B cell (primary cell): ENCODE data around the gene CCDC17. TPM values are rescaled to one million over a fixed set of nuclear protein-coding genes. Genes with fewer than 3 reads are reported as not detected.
"Not testable (repeated sequence)": the region's sequence is repeated elsewhere in the genome, so short reads cannot be mapped to it uniquely, and the experiment has no call there.

Experiments
- ATAC-seq: fragments of 200-7000 bp; cut with Tn5 transposase; one replicate; pipeline ENCODE4 v1.10.0; 2021; ENCODE audit warnings: low read depth, mild to moderate bottlenecking, moderate number of reproducible peaks, moderate library complexity
- CTCF ChIA-PET: fragments of 350-600 bp; sonication (Branson Sonifier 250); formaldehyde crosslinking; loops from one replicate; lab custom pipeline; 2021; ENCODE audit warnings: antibody characterized with exemption, inconsistent platforms; lab: Charles Lee
- POLR2A ChIA-PET: fragments of 350-600 bp; sonication (Branson Sonifier 250); formaldehyde crosslinking; loops from one replicate; lab custom pipeline; 2021; ENCODE audit warnings: antibody characterized with exemption; lab: Charles Lee
- DNase-seq: peaks from one replicate; pipeline ENCODE4 v3.0.0; 2013
- H2AFZ ChIP-seq: 2 replicates; pipeline ENCODE4 v1.6.1; 2012; ENCODE audit warnings: mild to moderate bottlenecking, low read depth, low read length; ENCODE audit not compliant: insufficient read depth, poor library complexity, severe bottlenecking
- H3K27ac ChIP-seq, 2 donors: 1 replicate in 1 of 2; 2 replicates in 1 of 2; pipeline ENCODE4 v1.5.1; 2012 to 2013; ENCODE audit warnings: low read length in 2 of 2, mild to moderate bottlenecking in 2 of 2, moderate library complexity in 1 of 2
- H3K27me3 ChIP-seq, 4 experiments: fragments of 200-600 bp in 1 of 4; sonication (generic) in 1 of 4; replicated peaks in 1 of 4; 1 replicate in 2 of 4; 2 replicates in 2 of 4; pipeline versions ENCODE4 v1.6.1 to v1.7.0; 2013 to 2016; ENCODE audit warnings: low read length in 3 of 4, mild to moderate bottlenecking in 2 of 4, mixed read lengths in 1 of 4, moderate library complexity in 1 of 4; ENCODE audit not compliant: insufficient read depth in 4 of 4, control insufficient read depth in 3 of 4; ENCODE audit errors: control extremely low read depth in 1 of 4
- H3K36me3 ChIP-seq, 2 experiments: replicated peaks in 1 of 2; 1 replicate in 1 of 2; 2 replicates in 1 of 2; pipeline versions ENCODE4 v1.6.1 to v1.7.1; 2013; ENCODE audit warnings: low read length in 1 of 2; ENCODE audit not compliant: insufficient read depth in 2 of 2, control insufficient read depth in 1 of 2; ENCODE audit errors: control extremely low read depth in 1 of 2, extremely low read depth in 1 of 2
- H3K4me1 ChIP-seq, 2 donors: fragments of 200-600 bp in 1 of 2; sonication (generic) in 1 of 2; 1 replicate in 1 of 2; 2 replicates in 1 of 2; pipeline versions ENCODE4 v1.5.1 to v1.6.1; 2013 to 2017; ENCODE audit warnings: low read length in 2 of 2; ENCODE audit not compliant: control insufficient read depth in 2 of 2, insufficient read depth in 2 of 2
- H3K4me2 ChIP-seq: replicated peaks from 2 replicates; pipeline ENCODE3; 2012; ENCODE audit warnings: mild to moderate bottlenecking, low read depth, low read length; ENCODE audit not compliant: poor library complexity, severe bottlenecking
- H3K4me3 ChIP-seq, 5 experiments: fragments of 200-600 bp in 1 of 5; sonication (generic) in 1 of 5; 1 replicate in 3 of 5; 2 replicates in 2 of 5; pipeline versions ENCODE4 v1.5.1 to v1.7.0; 2011 to 2016; ENCODE audit warnings: low read length in 4 of 5, mild to moderate bottlenecking in 4 of 5, low read depth in 2 of 5, control low read depth in 1 of 5, moderate library complexity in 1 of 5; ENCODE audit not compliant: insufficient read depth in 1 of 5; ENCODE audit errors: control extremely low read depth in 1 of 5, extremely low read depth in 1 of 5
- H3K79me2 ChIP-seq: fragments of 200-600 bp; sonication (generic); one replicate; pipeline ENCODE4 v1.6.0; 2016; ENCODE audit warnings: low read length; ENCODE audit not compliant: control insufficient read depth, insufficient read depth
- H3K9ac ChIP-seq: fragments of 200-600 bp; sonication (generic); 2 replicates; pipeline ENCODE4 v1.6.1; 2017; ENCODE audit warnings: mild to moderate bottlenecking, low read length, moderate library complexity
- H3K9me3 ChIP-seq, 3 donors: one replicate each; pipeline versions ENCODE4 v1.6.1 to v1.7.1; 2013; ENCODE audit warnings: low read length in 2 of 3; ENCODE audit not compliant: control insufficient read depth in 2 of 3, insufficient read depth in 1 of 3; ENCODE audit errors: control extremely low read depth in 1 of 3
- H4K20me1 ChIP-seq: 2 replicates; pipeline ENCODE4 v1.6.0; 2012; ENCODE audit warnings: mild to moderate bottlenecking, low read length; ENCODE audit not compliant: insufficient read depth, control insufficient read depth, poor library complexity, severe bottlenecking
- H3K27ac Mint-ChIP-seq: one replicate; pipeline ENCODE4 v1.8.0; 2021; ENCODE audit warnings: mixed read lengths
- H3K27me3 Mint-ChIP-seq: one replicate; pipeline ENCODE4 v1.8.0; 2021; ENCODE audit warnings: mixed read lengths
- H3K4me1 Mint-ChIP-seq: one replicate; pipeline ENCODE4 v1.8.0; 2021; ENCODE audit warnings: mixed read lengths
- H3K4me3 Mint-ChIP-seq: one replicate; pipeline ENCODE4 v1.8.0; 2021; ENCODE audit warnings: mixed read lengths
- H3K9me3 Mint-ChIP-seq: one replicate; pipeline ENCODE4 v1.8.0; 2022; ENCODE audit warnings: mixed read lengths; ENCODE audit not compliant: insufficient read depth
- EZH2 ChIP-seq: IDR thresholded peaks from 2 replicates; pipeline ENCODE4 v1.6.1; 2012; ENCODE audit warnings: borderline replicate concordance, low read depth, mild to moderate bottlenecking, moderate library complexity, low read length; ENCODE audit not compliant: insufficient read depth, poor library complexity, severe bottlenecking
- WGBS: methylation state at CpG from one replicate; pipeline ENCODE4 v1.1.5; 2013; ENCODE audit warnings: missing lambda C conversion rate; ENCODE audit not compliant: insufficient coverage; 5-methylcytosine and 5-hydroxymethylcytosine counted together
- intact Hi-C: fragments of 100-400 bp; cut with micrococcal nuclease; formaldehyde crosslinking; loops from one replicate; pipeline ENCODE4 v1.10.0; 2022
- polyA plus RNA-seq: library from polyadenylated mRNA; depleted of rRNA; stranded (reverse); fragments of >200 nt; gene quantifications from 2 replicates; pipeline ENCODE4 v1.2.3, GENCODE V29; 2012
- total RNA-seq, 2 donors: library from RNA; stranded (reverse); fragments of 120-200 nt in 1 of 2; gene quantifications; 1 replicate in 1 of 2; 2 replicates in 1 of 2; pipeline versions ENCODE4 v1.2.3 to v1.2.4, GENCODE V29; 2013 to 2022
- TF ChIP-seq, protein P1 (sequence below): fragments of 200-600 bp; IDR thresholded peaks from one replicate; pipeline ENCODE4 v1.8.0; 2022; ENCODE audit warnings: antibody characterized with exemption, mild to moderate bottlenecking

CCDC17 gene
- total and polyA plus RNA-seq, 2 donors (not counting 1 experiment from before 2014, with no cell fraction given), result 2.9 to 8.2 TPM

DNA sequence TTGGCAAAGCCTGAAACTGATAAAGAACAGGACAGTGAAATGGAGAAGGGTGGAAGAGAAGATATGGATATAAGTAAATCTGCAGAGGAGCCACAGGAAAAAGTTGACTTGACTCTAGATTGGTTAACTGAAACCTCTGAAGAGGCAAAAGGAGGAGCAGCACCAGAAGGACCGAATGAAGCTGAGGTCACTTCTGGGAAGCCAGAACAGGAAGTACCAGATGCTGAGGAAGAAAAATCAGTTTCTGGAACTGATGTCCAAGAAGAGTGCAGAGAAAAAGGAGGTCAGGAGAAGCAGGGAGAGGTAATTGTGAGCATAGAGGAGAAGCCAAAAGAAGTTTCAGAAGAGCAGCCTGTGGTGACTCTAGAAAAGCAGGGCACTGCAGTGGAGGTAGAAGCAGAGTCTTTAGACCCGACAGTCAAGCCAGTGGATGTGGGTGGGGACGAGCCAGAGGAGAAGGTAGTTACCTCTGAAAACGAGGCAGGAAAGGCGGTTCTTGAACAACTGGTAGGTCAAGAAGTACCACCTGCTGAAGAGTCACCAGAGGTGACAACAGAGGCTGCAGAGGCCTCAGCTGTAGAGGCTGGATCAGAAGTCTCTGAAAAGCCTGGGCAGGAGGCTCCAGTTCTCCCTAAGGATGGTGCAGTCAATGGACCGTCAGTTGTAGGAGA, 16.3 kb downstream of the CCDC17 start:
- TF ChIP-seq, protein P1, sequence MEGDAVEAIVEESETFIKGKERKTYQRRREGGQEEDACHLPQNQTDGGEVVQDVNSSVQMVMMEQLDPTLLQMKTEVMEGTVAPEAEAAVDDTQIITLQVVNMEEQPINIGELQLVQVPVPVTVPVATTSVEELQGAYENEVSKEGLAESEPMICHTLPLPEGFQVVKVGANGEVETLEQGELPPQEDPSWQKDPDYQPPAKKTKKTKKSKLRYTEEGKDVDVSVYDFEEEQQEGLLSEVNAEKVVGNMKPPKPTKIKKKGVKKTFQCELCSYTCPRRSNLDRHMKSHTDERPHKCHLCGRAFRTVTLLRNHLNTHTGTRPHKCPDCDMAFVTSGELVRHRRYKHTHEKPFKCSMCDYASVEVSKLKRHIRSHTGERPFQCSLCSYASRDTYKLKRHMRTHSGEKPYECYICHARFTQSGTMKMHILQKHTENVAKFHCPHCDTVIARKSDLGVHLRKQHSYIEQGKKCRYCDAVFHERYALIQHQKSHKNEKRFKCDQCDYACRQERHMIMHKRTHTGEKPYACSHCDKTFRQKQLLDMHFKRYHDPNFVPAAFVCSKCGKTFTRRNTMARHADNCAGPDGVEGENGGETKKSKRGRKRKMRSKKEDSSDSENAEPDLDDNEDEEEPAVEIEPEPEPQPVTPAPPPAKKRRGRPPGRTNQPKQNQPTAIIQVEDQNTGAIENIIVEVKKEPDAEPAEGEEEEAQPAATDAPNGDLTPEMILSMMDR, result no peak
- no peak for TF ChIP-seq EZH2
- Histone ChIP-seq H3K79me2 (peaks cover 47% of the 10 kb centered on the region), H3K4me3 (no peak overlapping the region), H3K9me3 (no peaks in the 10 kb centered on the region), H3K36me3 (peaks cover 3 to 52% of the 10 kb centered on the region in 2 experiments), H3K4me2 (no peak overlapping the region), H3K4me1 (peaks cover 25 to 35% of the 10 kb centered on the region in 2 donors), H3K27ac (peak overlapping the region in 1 of 2 donors; percentile 72), H4K20me1 (peaks cover 21% of the 10 kb centered on the region), H2AFZ (no peak overlapping the region), H3K27me3 (no peaks in the 10 kb centered on the region), H3K9ac (no peak overlapping the region)
- Mint-ChIP-seq H3K4me1 (peaks cover 42% of the 10 kb centered on the region), H3K4me3 (peak overlapping the region; percentile 31), H3K27ac (peak overlapping the region; percentile 62), H3K27me3 (no peaks in the 10 kb centered on the region), H3K9me3 (no peaks in the 10 kb centered on the region)
- no peak for ATAC-seq
- CTCF ChIA-PET, result no interaction called here
- 54% methylated on average over 5 of the region's 6 CpGs for WGBS
- POLR2A ChIA-PET, result interaction anchor here (0.7 to 1.5 kb wide), 2 partner anchors 21 to 22 kb away, joined by 7 to 11 read pairs; no protein-coding TSS in a partner anchor
- DNase-seq, result peak; percentile 8
- intact Hi-C loops, result no loop called here

DNA sequence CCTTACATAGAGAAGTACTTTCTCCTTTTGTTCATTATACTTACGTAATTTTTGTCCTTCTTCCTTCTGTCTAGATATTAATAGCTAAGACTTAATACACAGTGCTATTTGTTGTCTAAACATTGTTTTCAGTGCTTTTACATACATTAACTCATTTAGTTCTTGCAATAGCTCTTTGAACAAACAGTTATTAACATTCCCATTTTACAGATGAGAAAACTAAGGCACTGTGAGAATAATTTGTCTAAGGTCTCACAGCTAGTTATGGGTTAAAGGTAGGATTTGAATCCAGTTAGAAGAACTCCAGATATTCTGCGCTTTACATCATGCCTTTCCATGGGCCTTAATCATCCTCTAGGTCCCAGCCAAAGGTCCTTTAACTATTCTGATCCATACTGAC, 19.6 kb downstream of the CCDC17 start:
- ATAC-seq (no peak), DNase-seq (no peak)
- CTCF ChIA-PET, result no interaction called here
- no peaks in the 10 kb centered on the region for H3K27me3 ChIP-seq
- peaks cover 23 to 24% of the 10 kb centered on the region in 2 donors for H3K4me1 ChIP-seq
- intact Hi-C loops, result no loop called here
- H3K4me3 ChIP-seq, result no peak overlapping the region
- H3K27ac ChIP-seq, result no peak overlapping the region
- H3K9me3 ChIP-seq, result no peaks in the 10 kb centered on the region
- no peak overlapping the region for H3K4me2 ChIP-seq
- H3K36me3 ChIP-seq, result peaks cover 2 to 46% of the 10 kb centered on the region in 2 experiments
- Mint-ChIP-seq H3K4me1 (peaks cover 36% of the 10 kb centered on the region), H3K9me3 (no peaks in the 10 kb centered on the region), H3K4me3 (no peak overlapping the region), H3K27ac (no peak overlapping the region), H3K27me3 (no peaks in the 10 kb centered on the region)
- peaks cover 62% of the 10 kb centered on the region for H3K79me2 ChIP-seq
- TF ChIP-seq, protein P1, result no peak
- no peak for TF ChIP-seq EZH2
- POLR2A ChIA-PET, result interaction anchor here (0.6 kb wide), 1 partner anchor 815 kb away, joined by 3 read pairs; no protein-coding TSS in a partner anchor
- H2AFZ ChIP-seq, result no peak overlapping the region
- H4K20me1 ChIP-seq, result peaks cover 24% of the 10 kb centered on the region
- no CpG with 5 or more reads among the region's 2 CpGs for WGBS
- no peak overlapping the region for H3K9ac ChIP-seq

DNA sequence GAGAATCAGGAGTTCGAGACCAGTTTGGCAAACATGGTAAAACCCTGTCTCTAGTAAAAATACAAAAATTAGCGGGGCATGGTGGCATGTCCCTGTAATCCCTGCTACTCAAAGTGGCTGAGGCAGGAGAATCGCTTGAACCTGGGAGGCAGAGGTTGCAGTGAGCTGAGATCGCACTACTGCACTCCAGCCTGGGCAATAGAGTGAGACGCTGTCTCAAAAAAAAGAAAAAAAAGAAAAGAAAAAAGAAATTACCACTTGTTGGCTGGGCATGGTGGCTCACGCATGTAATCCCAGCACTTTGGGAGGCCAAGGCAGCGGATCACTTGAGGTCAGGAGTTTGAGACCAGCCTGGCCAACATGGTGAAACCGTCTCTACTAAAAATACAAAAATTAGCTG, 27.1 kb downstream of the CCDC17 start:
- H3K36me3 ChIP-seq, result peaks cover 2 to 57% of the 10 kb centered on the region in 2 experiments
- H2AFZ ChIP-seq, DNase-seq, H3K27me3 ChIP-seq, H3K4me3 ChIP-seq, H3K27ac ChIP-seq, H3K4me1 ChIP-seq, CTCF ChIA-PET, H3K4me1 Mint-ChIP-seq, H3K27ac Mint-ChIP-seq, H3K9me3 ChIP-seq, ATAC-seq, H3K4me3 Mint-ChIP-seq, H3K27me3 Mint-ChIP-seq, H3K9ac ChIP-seq, H3K9me3 Mint-ChIP-seq, intact Hi-C loops, H3K4me2 ChIP-seq: not testable (repeated sequence)
- peaks cover 47% of the 10 kb centered on the region for H4K20me1 ChIP-seq
- peaks cover 89% of the 10 kb centered on the region for H3K79me2 ChIP-seq
- POLR2A ChIA-PET, result interaction anchor here (0.7 kb wide), 1 partner anchor 104 kb away, joined by 4 read pairs; no protein-coding TSS in a partner anchor
- WGBS, result 100% methylated on average over 7 of the region's 8 CpGs
